ENCODE data around the gene DHRS7B.
"Not testable (repeated sequence)": the region's sequence is repeated elsewhere in the genome, so short reads cannot be mapped to it uniquely, and the experiment has no call there.

Gene DHRS7B

GRCh38 chr17:21126645-21127508 lies at the start of gene DHRS7B:
DHRS7B (plus strand) TSS chr17:21126964; CDS start chr17:21126972, 8 bp downstream.
- Histone ChIP-seq H3K4me3 (ENCODE audit: low read length) (peak within 1 kb of the TSS; percentile 69), H3K27ac (ENCODE audit: low read length) (no peak within 1 kb of the TSS), H3K27me3 (ENCODE audit: control insufficient read depth, insufficient read depth, low read length) (no peaks in the 10 kb centered on the region), H3K9me3 (ENCODE audit: control insufficient read depth, insufficient read depth, low read length) (no peaks in the 10 kb centered on the region), H3K4me1 (ENCODE audit: control insufficient read depth, insufficient read depth, low read length) (no peaks in the 10 kb centered on the region), H3K36me3 (ENCODE audit: control insufficient read depth, insufficient read depth, low read length) (no peaks in the 10 kb centered on the region)
- no CpG with 5 or more reads among the region's 66 CpGs for WGBS (ENCODE audit: insufficient coverage, insufficient read length)
- DNase-seq (ENCODE audit: low read depth, low spot score), result peak; percentile 98

- Histone ChIP-seq H3K27ac (ENCODE audit: low read length) (no peak overlapping the region), H3K4me3 (ENCODE audit: low read length) (no peak overlapping the region), H3K36me3 (ENCODE audit: control insufficient read depth, insufficient read depth, low read length) (no peaks in the 10 kb centered on the region), H3K27me3 (ENCODE audit: control insufficient read depth, insufficient read depth, low read length) (no peaks in the 10 kb centered on the region), H3K9me3 (ENCODE audit: control insufficient read depth, insufficient read depth, low read length) (no peaks in the 10 kb centered on the region), H3K4me1 (ENCODE audit: control insufficient read depth, insufficient read depth, low read length) (no peaks in the 10 kb centered on the region; the same call in 1 of the 2 replicates)
- no CpG with 5 or more reads among the region's 2 CpGs for WGBS (ENCODE audit: insufficient coverage, insufficient read length)
- no peak for DNase-seq (ENCODE audit: low read depth, low spot score)
Observed at GRCh38 chr17:21077281-21077680, 49.5 kb upstream of the DHRS7B start.

GRCh38 chr17:21078016-21078780 lies 48.6 kb upstream of the DHRS7B start:
- WGBS (ENCODE audit: insufficient coverage, insufficient read length), result no CpG with 5 or more reads among the region's 11 CpGs
- no peak for DNase-seq (ENCODE audit: low read depth, low spot score)
- H3K4me1 ChIP-seq (ENCODE audit: control insufficient read depth, insufficient read depth, low read length), result no peaks in the 10 kb centered on the region
- H3K4me3 ChIP-seq (ENCODE audit: low read length), result no peak overlapping the region
- H3K27ac ChIP-seq (ENCODE audit: low read length), result no peak overlapping the region
- H3K27me3 ChIP-seq (ENCODE audit: control insufficient read depth, insufficient read depth, low read length), result no peaks in the 10 kb centered on the region
- H3K9me3 ChIP-seq (ENCODE audit: control insufficient read depth, insufficient read depth, low read length), result no peaks in the 10 kb centered on the region
- no peaks in the 10 kb centered on the region for H3K36me3 ChIP-seq (ENCODE audit: control insufficient read depth, insufficient read depth, low read length)

GRCh38 chr17:21079196-21079595 lies 47.6 kb upstream of the DHRS7B start:
- WGBS (ENCODE audit: insufficient coverage, insufficient read length), result no CpG with 5 or more reads among the region's 7 CpGs

GRCh38 chr17:21082001-21082436 lies 44.7 kb upstream of the DHRS7B start:
- no peak overlapping the region for H3K4me3 ChIP-seq (ENCODE audit: low read length)
- H3K4me1 ChIP-seq (ENCODE audit: control insufficient read depth, insufficient read depth, low read length), result no peaks in the 10 kb centered on the region
- H3K36me3 ChIP-seq (ENCODE audit: control insufficient read depth, insufficient read depth, low read length), result no peaks in the 10 kb centered on the region
- H3K27ac ChIP-seq (ENCODE audit: low read length), result no peak overlapping the region
- H3K9me3 ChIP-seq (ENCODE audit: control insufficient read depth, insufficient read depth, low read length), result no peaks in the 10 kb centered on the region
- WGBS (ENCODE audit: insufficient coverage, insufficient read length), result no CpG with 5 or more reads among the region's 5 CpGs
- H3K27me3 ChIP-seq (ENCODE audit: control insufficient read depth, insufficient read depth, low read length), result no peaks in the 10 kb centered on the region
- no peak for DNase-seq (ENCODE audit: low read depth, low spot score)

More at GRCh38 chr17:21079196-21079595, 47.6 kb upstream of the DHRS7B start:
- Histone ChIP-seq H3K27me3 (ENCODE audit: control insufficient read depth, insufficient read depth, low read length) (no peaks in the 10 kb centered on the region), H3K27ac (ENCODE audit: low read length) (no peak overlapping the region), H3K36me3 (ENCODE audit: control insufficient read depth, insufficient read depth, low read length) (no peaks in the 10 kb centered on the region), H3K9me3 (ENCODE audit: control insufficient read depth, insufficient read depth, low read length) (no peaks in the 10 kb centered on the region), H3K4me3 (ENCODE audit: low read length) (no peak overlapping the region), H3K4me1 (ENCODE audit: control insufficient read depth, insufficient read depth, low read length) (no peaks in the 10 kb centered on the region)
- DNase-seq (ENCODE audit: low read depth, low spot score), result no peak

GRCh38 chr17:21085280-21085679 lies 41.5 kb upstream of the DHRS7B start:
- no CpG with 5 or more reads among the region's 1 CpG for WGBS (ENCODE audit: insufficient coverage, insufficient read length)
- H3K9me3 ChIP-seq (ENCODE audit: control insufficient read depth, insufficient read depth, low read length); H3K27ac ChIP-seq (ENCODE audit: low read length); H3K4me3 ChIP-seq (ENCODE audit: low read length); H3K4me1 ChIP-seq (ENCODE audit: control insufficient read depth, insufficient read depth, low read length); DNase-seq (ENCODE audit: low read depth, low spot score); H3K27me3 ChIP-seq (ENCODE audit: control insufficient read depth, insufficient read depth, low read length); H3K36me3 ChIP-seq (ENCODE audit: control insufficient read depth, insufficient read depth, low read length): not testable (repeated sequence)

- Histone ChIP-seq H3K9me3 (ENCODE audit: control insufficient read depth, insufficient read depth, low read length) (no peaks in the 10 kb centered on the region), H3K4me1 (ENCODE audit: control insufficient read depth, insufficient read depth, low read length) (no peaks in the 10 kb centered on the region), H3K27me3 (ENCODE audit: control insufficient read depth, insufficient read depth, low read length) (no peaks in the 10 kb centered on the region), H3K27ac (ENCODE audit: low read length) (no peak overlapping the region), H3K4me3 (ENCODE audit: low read length) (no peak overlapping the region), H3K36me3 (ENCODE audit: control insufficient read depth, insufficient read depth, low read length) (no peaks in the 10 kb centered on the region)
- DNase-seq (ENCODE audit: low read depth, low spot score), result no peak
- no CpG with 5 or more reads among the region's 32 CpGs for WGBS (ENCODE audit: insufficient coverage, insufficient read length)
Observed at GRCh38 chr17:21085707-21086106, 41.1 kb upstream of the DHRS7B start.

GRCh38 chr17:21089145-21089544 lies 37.6 kb upstream of the DHRS7B start:
- Histone ChIP-seq H3K36me3 (ENCODE audit: control insufficient read depth, insufficient read depth, low read length) (no peaks in the 10 kb centered on the region), H3K9me3 (ENCODE audit: control insufficient read depth, insufficient read depth, low read length) (no peaks in the 10 kb centered on the region), H3K27ac (ENCODE audit: low read length) (no peak overlapping the region), H3K4me3 (ENCODE audit: low read length) (no peak overlapping the region), H3K27me3 (ENCODE audit: control insufficient read depth, insufficient read depth, low read length) (no peaks in the 10 kb centered on the region), H3K4me1 (ENCODE audit: control insufficient read depth, insufficient read depth, low read length) (no peaks in the 10 kb centered on the region)
- no CpG with 5 or more reads among the region's 1 CpG for WGBS (ENCODE audit: insufficient coverage, insufficient read length)
- no peak for DNase-seq (ENCODE audit: low read depth, low spot score)

- no peak overlapping the region for H3K4me3 ChIP-seq (ENCODE audit: low read length)
- H3K27me3 ChIP-seq (ENCODE audit: control insufficient read depth, insufficient read depth, low read length), result no peaks in the 10 kb centered on the region
- no peaks in the 10 kb centered on the region for H3K4me1 ChIP-seq (ENCODE audit: control insufficient read depth, insufficient read depth, low read length)
- no peaks in the 10 kb centered on the region for H3K9me3 ChIP-seq (ENCODE audit: control insufficient read depth, insufficient read depth, low read length)
- DNase-seq (ENCODE audit: low read depth, low spot score), result no peak
- no CpG with 5 or more reads among the region's 7 CpGs for WGBS (ENCODE audit: insufficient coverage, insufficient read length)
- H3K27ac ChIP-seq (ENCODE audit: low read length), result no peak overlapping the region
- H3K36me3 ChIP-seq (ENCODE audit: control insufficient read depth, insufficient read depth, low read length), result no peaks in the 10 kb centered on the region
Observed at GRCh38 chr17:21089933-21090901, 36.5 kb upstream of the DHRS7B start.

Measured in iPS DF 6.9 (cell line).